ENCODE results near the gene TP53TG5.

DNA sequence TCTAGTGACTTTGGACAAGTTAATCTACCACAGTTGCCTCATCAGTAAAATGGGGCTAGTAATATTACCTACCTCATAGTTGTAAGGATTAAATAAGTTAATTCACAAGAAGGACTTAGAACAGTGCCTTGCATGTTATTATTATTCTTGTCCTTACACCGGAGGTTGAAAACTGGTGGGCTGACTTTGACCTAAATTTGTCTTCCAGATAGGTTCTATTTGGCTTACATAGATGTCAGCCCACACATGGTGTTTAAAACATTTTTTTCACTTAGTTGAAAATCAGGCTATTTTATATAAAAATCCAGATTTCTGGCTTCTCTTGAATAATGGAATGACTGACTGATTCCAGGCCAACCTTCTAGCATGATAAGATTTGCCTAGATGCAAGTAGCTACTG, 11.9 kb downstream of the TP53TG5 start:
- TF ChIP-seq ZC3H10 (CRISPR knock-in tag; IDR thresholded peaks at IDR 0.05) (no peak), OSR1 (CRISPR knock-in tag; IDR thresholded peaks at IDR 0.05) (no peak), ARNTL (CRISPR knock-in tag; IDR thresholded peaks at IDR 0.05; ENCODE audit: borderline replicate concordance, low read depth) (no peak), ZNF8 (CRISPR knock-in tag; IDR thresholded peaks at IDR 0.05) (no peak)
- TF ChIP-seq, protein P1, sequence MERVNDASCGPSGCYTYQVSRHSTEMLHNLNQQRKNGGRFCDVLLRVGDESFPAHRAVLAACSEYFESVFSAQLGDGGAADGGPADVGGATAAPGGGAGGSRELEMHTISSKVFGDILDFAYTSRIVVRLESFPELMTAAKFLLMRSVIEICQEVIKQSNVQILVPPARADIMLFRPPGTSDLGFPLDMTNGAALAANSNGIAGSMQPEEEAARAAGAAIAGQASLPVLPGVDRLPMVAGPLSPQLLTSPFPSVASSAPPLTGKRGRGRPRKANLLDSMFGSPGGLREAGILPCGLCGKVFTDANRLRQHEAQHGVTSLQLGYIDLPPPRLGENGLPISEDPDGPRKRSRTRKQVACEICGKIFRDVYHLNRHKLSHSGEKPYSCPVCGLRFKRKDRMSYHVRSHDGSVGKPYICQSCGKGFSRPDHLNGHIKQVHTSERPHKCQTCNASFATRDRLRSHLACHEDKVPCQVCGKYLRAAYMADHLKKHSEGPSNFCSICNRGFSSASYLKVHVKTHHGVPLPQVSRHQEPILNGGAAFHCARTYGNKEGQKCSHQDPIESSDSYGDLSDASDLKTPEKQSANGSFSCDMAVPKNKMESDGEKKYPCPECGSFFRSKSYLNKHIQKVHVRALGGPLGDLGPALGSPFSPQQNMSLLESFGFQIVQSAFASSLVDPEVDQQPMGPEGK (CRISPR knock-in tag; IDR thresholded peaks at IDR 0.05; ENCODE audit: borderline replicate concordance), result no peak
